OCI-LY7 (cell line): ENCODE results near the gene SERPINE1. TPM values are rescaled to one million over a fixed set of nuclear protein-coding genes. Genes with fewer than 3 reads are reported as not detected.

Source experiments
- BruUV-seq: library from RNA; stranded (reverse); fragments of 400-500 nt; replicated peaks from 2 replicates; lab custom pipeline; 2021; lab: Mats Ljungman, UMichigan
- CTCF ChIA-PET: fragments of 300-600 bp; sonication (Branson Sonifier 250); formaldehyde crosslinking; loops from one replicate; lab custom pipeline; 2022; ENCODE audit warnings: antibody characterized with exemption; ENCODE audit not compliant: unreplicated experiment; lab: Charles Lee
- POLR2A ChIA-PET: fragments of 300-600 bp; sonication (Branson Sonifier 250); formaldehyde crosslinking; loops from one replicate; lab custom pipeline; 2022; ENCODE audit warnings: antibody characterized with exemption; lab: Charles Lee
- DNase-seq: peaks from one replicate; pipeline ENCODE4 v3.0.0-alpha.2; 2015; ENCODE audit warnings: low spot score
- H2AFZ ChIP-seq: fragments of 200-600 bp; sonication (generic), shearing (Covaris generic); 2 replicates; pipeline ENCODE4 v1.6.1; 2014; ENCODE audit warnings: mild to moderate bottlenecking, antibody characterized with exemption, low read length, moderate library complexity
- H3K27ac ChIP-seq: fragments of 200-600 bp; sonication (generic); 2 replicates; pipeline ENCODE4 v1.5.1; 2014; ENCODE audit warnings: mixed run types, low read depth, mild to moderate bottlenecking, moderate library complexity, low read length, inconsistent platforms; ENCODE audit not compliant: poor library complexity, severe bottlenecking
- H3K36me3 ChIP-seq: fragments of 200-600 bp; sonication (generic); 2 replicates; pipeline ENCODE4 v1.6.1; 2014; ENCODE audit warnings: mild to moderate bottlenecking, antibody characterized with exemption, low read length, moderate library complexity, mixed read lengths; ENCODE audit not compliant: insufficient read depth
- H3K4me1 ChIP-seq: fragments of 200-600 bp; sonication (generic); 2 replicates; pipeline ENCODE4 v1.5.1; 2014; ENCODE audit warnings: mild to moderate bottlenecking, low read length; ENCODE audit not compliant: insufficient read depth, poor library complexity, severe bottlenecking
- H3K4me2 ChIP-seq: fragments of 200-600 bp; sonication (generic); 2 replicates; pipeline ENCODE4 v1.6.1; 2014; ENCODE audit warnings: mild to moderate bottlenecking, low read length
- H3K4me3 ChIP-seq: fragments of 200-600 bp; sonication (generic); 2 replicates; pipeline ENCODE4 v1.5.1; 2014; ENCODE audit warnings: mild to moderate bottlenecking, low read depth, low read length; ENCODE audit not compliant: poor library complexity, severe bottlenecking
- H3K79me2 ChIP-seq: fragments of 200-600 bp; sonication (generic); 2 replicates; pipeline ENCODE4 v1.6.1; 2016; ENCODE audit warnings: low read depth, mild to moderate bottlenecking, low read length, moderate library complexity, mixed read lengths; ENCODE audit not compliant: insufficient read depth
- H3K9me2 ChIP-seq: fragments of 200-600 bp; sonication (generic); 2 replicates; pipeline ENCODE4 v1.6.1; 2016; ENCODE audit warnings: mild to moderate bottlenecking, low read length, mixed read lengths; ENCODE audit not compliant: insufficient read depth
- H3K9me3 ChIP-seq: fragments of 200-600 bp; sonication (generic); 2 replicates; pipeline ENCODE4 v1.6.1; 2014; ENCODE audit warnings: mild to moderate bottlenecking, mixed run types, low read length, mixed read lengths
- H4K20me1 ChIP-seq: fragments of 200-600 bp; sonication (generic); 2 replicates; pipeline ENCODE4 v1.6.1; 2014; ENCODE audit warnings: mild to moderate bottlenecking, antibody characterized with exemption, low read length, moderate library complexity, mixed read lengths; ENCODE audit not compliant: insufficient read depth
- EZH2phosphoT487 ChIP-seq: fragments of 200-600 bp; sonication (generic); IDR thresholded peaks from 2 replicates; pipeline ENCODE4 v1.6.1; 2018; ENCODE audit warnings: low read depth, borderline replicate concordance, mild to moderate bottlenecking, mixed run types, antibody characterized with exemption, low read length, moderate library complexity, mixed read lengths
- intact Hi-C: fragments of 100-400 bp; cut with micrococcal nuclease; formaldehyde crosslinking; loops from one replicate; pipeline ENCODE4 v1.10.0; 2022; ENCODE audit not compliant: unreplicated experiment
- total RNA-seq, 2 experiments: library from RNA; depleted of rRNA in 1 of 2; stranded (reverse); fragments of >200 nt in 1 of 2; shearing (Covaris generic) in 1 of 2; gene quantifications; 2 replicates each; pipeline ENCODE4 v1.2.3, GENCODE V29; 2014 to 2022
- TF ChIP-seq, protein P1 (sequence below): fragments of 200-600 bp; sonication (generic); conservative IDR thresholded peaks from 2 replicates; pipeline ENCODE4 v1.5.1; 2014; ENCODE audit warnings: mild to moderate bottlenecking, antibody characterized with exemption, low read length, moderate library complexity, mixed read lengths

The SERPINE1 gene
- total RNA-seq, 2 experiments from 2014 or later: 0.42 TPM; not detected in 1

DNA sequence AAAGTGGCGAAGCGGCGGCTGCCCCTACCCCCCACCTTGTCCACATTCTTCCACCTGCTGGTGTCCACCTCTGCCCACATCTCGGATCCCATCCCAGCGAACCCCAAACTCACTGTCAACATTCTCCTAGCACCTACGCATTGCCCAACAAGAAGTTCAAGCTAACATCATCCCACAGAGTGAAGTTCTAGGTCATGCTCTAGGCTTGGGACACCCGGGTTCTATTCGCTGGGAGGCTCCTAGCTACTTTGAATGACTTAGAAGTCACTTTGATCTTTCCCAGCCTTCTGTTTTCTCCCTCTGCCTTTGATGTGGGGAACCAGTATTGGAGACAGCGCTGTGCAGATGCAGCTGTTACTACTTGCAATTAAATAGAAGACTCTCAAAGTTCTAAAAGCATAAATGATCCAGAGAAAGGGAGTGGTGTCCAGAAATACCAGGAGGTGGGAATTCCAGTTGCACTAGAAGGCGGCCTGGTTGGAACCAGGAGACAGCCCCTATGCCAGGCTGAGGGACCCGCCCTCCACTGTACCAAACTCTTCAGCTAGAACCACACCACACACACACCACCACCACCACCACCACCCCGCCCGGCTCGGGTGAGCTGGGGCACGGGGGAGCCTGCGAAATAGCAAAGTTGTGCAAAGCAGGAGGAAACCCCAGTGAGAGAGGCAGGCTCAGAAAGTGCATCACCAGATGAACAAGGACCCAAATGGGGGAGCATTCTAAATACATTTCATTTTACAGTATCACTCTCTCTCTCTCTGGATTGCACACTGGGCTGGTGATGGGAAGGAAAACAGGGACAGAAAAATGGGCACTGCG, 43.9 kb downstream of the SERPINE1 start:
- CTCF ChIA-PET: no interaction called here
- Histone ChIP-seq H3K27ac (no peak overlapping the region), H3K79me2 (no peaks in the 10 kb centered on the region), H2AFZ (no peak overlapping the region), H3K4me2 (no peak overlapping the region), H3K36me3 (no peaks in the 10 kb centered on the region), H3K4me3 (no peak overlapping the region), H3K4me1 (peaks cover 26% of the 10 kb centered on the region), H3K9me2 (no peaks in the 10 kb centered on the region), H3K9me3 (no peaks in the 10 kb centered on the region), H4K20me1 (no peaks in the 10 kb centered on the region)
- TF ChIP-seq, protein P1, sequence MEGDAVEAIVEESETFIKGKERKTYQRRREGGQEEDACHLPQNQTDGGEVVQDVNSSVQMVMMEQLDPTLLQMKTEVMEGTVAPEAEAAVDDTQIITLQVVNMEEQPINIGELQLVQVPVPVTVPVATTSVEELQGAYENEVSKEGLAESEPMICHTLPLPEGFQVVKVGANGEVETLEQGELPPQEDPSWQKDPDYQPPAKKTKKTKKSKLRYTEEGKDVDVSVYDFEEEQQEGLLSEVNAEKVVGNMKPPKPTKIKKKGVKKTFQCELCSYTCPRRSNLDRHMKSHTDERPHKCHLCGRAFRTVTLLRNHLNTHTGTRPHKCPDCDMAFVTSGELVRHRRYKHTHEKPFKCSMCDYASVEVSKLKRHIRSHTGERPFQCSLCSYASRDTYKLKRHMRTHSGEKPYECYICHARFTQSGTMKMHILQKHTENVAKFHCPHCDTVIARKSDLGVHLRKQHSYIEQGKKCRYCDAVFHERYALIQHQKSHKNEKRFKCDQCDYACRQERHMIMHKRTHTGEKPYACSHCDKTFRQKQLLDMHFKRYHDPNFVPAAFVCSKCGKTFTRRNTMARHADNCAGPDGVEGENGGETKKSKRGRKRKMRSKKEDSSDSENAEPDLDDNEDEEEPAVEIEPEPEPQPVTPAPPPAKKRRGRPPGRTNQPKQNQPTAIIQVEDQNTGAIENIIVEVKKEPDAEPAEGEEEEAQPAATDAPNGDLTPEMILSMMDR: no peak
- TF ChIP-seq EZH2phosphoT487: no peak
- POLR2A ChIA-PET: interaction anchor here (0.5 to 0.6 kb wide), 2 partner anchors 12 to 338 kb away, joined by 4 to 6 read pairs; no protein-coding TSS in a partner anchor
- no peak for DNase-seq
- intact Hi-C loops: no loop called here
- BruUV-seq: no TSS peak

DNA sequence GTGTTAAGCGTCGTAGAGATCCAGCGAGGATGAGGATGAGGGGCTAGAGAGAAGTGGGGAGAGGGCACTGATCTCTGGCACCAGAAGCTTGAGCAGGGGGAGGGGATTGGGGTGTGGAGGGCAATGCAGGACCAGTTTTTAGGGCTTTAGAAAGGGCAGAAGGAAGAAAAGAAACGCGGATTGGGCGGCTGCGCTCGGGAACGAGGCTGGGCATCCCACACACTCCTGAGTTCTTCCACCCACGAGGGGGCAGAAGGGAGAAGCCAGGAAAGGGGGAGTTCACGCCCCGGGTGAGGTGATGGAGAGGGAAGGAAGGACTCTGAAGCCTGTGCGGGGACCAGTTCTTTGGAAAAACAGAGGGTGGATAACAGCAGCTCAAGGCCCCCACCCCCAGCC, 44.5 kb downstream of the SERPINE1 start:
- Histone ChIP-seq H3K4me3 (no peak overlapping the region), H4K20me1 (no peaks in the 10 kb centered on the region), H3K9me2 (no peaks in the 10 kb centered on the region), H3K4me2 (no peak overlapping the region), H3K9me3 (no peaks in the 10 kb centered on the region), H3K27ac (no peak overlapping the region), H3K79me2 (no peaks in the 10 kb centered on the region), H2AFZ (no peak overlapping the region), H3K4me1 (peaks cover 26% of the 10 kb centered on the region), H3K36me3 (no peaks in the 10 kb centered on the region)
- TF ChIP-seq, protein P1: no peak
- no peak for TF ChIP-seq EZH2phosphoT487
- no peak for DNase-seq
- BruUV-seq: no TSS peak
- intact Hi-C loops: no loop called here
- POLR2A ChIA-PET: no interaction called here
- CTCF ChIA-PET: no interaction called here
